WERI-Rb-1 (cell line): ENCODE measurements around the gene CHAT.

Experiments
- DNase-seq: peaks from one replicate; pipeline ENCODE4 v3.0.0-alpha.2; 2020
- H3K27ac ChIP-seq: fragments of 250-450 bp; sonication (Bioruptor Pico); 2 replicates; pipeline ENCODE4 v1.5.1; 2020; ENCODE audit warnings: mild to moderate bottlenecking, moderate library complexity
- H3K27me3 ChIP-seq: fragments of 250-450 bp; sonication (Bioruptor Pico); 2 replicates; pipeline ENCODE4 v1.5.1; 2021; ENCODE audit warnings: mild to moderate bottlenecking, low read depth, moderate library complexity; ENCODE audit not compliant: insufficient read depth, severe bottlenecking
- H3K36me3 ChIP-seq: fragments of 250-450 bp; sonication (Bioruptor Pico); 2 replicates; pipeline ENCODE4 v1.5.1; 2020; ENCODE audit warnings: mild to moderate bottlenecking, moderate library complexity
- H3K4me3 ChIP-seq: 2 replicates; pipeline ENCODE4 v1.5.1; 2011; ENCODE audit warnings: low read depth, mild to moderate bottlenecking, control low read depth, low read length
- H3K9me3 ChIP-seq: fragments of 250-450 bp; sonication (Bioruptor Pico); 2 replicates; pipeline ENCODE4 v1.5.1; 2021; ENCODE audit warnings: mild to moderate bottlenecking, moderate library complexity; ENCODE audit not compliant: severe bottlenecking
- CTCF ChIP-seq: IDR thresholded peaks from 2 replicates; pipeline ENCODE4 v1.5.1; 2011; ENCODE audit warnings: low read depth, mild to moderate bottlenecking, control low read depth, inconsistent platforms, low read length

CHAT gene

GRCh38 chr10:49598164-49598856, 15.5 kb upstream of the CHAT start:
- no peak overlapping the region for H3K27ac ChIP-seq
- no peak for DNase-seq
- no peak for TF ChIP-seq CTCF

GRCh38 chr10:49598986-49599385, 14.9 kb upstream of the CHAT start:
- Histone ChIP-seq H3K36me3 (no peaks in the 10 kb centered on the region), H3K9me3 (no peaks in the 10 kb centered on the region), H3K4me3 (no peak overlapping the region), H3K27me3 (no peaks in the 10 kb centered on the region), H3K27ac (no peak overlapping the region)
- TF ChIP-seq CTCF = no peak
- no peak for DNase-seq

More at GRCh38 chr10:49598164-49598856, 15.5 kb upstream of the CHAT start:
- no peak overlapping the region for H3K4me3 ChIP-seq
- H3K9me3 ChIP-seq = no peaks in the 10 kb centered on the region
- H3K27me3 ChIP-seq = no peaks in the 10 kb centered on the region
- H3K36me3 ChIP-seq = no peaks in the 10 kb centered on the region

DNA sequence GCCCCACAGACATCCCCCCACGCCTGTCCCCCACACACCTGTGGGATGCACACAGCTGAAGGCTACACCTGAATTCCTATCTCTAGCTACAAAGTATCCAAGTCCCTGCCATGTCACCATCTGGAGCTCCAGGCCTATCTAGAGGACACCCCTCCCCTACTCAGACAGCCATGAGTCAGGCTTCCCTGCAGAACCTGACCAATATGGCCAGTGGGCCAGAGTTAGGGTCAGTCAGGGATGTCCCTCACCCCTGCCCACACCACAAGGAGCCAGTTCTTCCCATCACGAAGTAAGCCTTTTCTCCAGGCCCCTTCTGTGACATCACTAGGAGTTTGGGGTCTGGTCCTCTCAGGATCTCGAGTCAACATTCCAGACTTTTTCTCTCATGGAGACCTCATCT, 14.3 kb upstream of the CHAT start:
- DNase-seq = no peak
- no peak for TF ChIP-seq CTCF
- H3K27ac ChIP-seq = no peak overlapping the region
- H3K36me3 ChIP-seq = no peaks in the 10 kb centered on the region
- no peaks in the 10 kb centered on the region for H3K9me3 ChIP-seq
- H3K27me3 ChIP-seq = no peaks in the 10 kb centered on the region
- H3K4me3 ChIP-seq = no peak overlapping the region

DNA sequence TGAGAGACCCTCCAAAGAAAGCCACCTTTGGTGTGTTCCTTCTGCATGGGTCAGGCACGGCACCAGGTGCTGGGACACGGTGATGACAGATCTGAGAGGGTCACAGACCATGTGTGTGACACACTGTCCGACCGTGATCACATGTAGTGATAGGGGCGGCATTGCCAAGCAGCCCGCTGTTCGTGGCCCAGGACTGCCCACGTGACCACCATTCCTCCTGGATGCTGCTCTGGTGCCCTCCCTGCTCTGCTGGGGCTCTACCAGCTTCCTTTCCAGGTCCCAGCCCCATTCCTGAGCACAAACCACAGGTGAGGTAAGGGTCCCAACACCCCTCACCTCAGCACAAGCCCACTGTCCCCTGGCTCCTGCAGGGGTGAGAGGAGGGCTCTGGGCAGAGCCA, 13.8 kb upstream of the CHAT start:
- Histone ChIP-seq H3K36me3 (no peaks in the 10 kb centered on the region), H3K27ac (no peak overlapping the region), H3K27me3 (no peaks in the 10 kb centered on the region), H3K9me3 (no peaks in the 10 kb centered on the region), H3K4me3 (no peak overlapping the region)
- no peak for DNase-seq
- no peak for TF ChIP-seq CTCF

DNA sequence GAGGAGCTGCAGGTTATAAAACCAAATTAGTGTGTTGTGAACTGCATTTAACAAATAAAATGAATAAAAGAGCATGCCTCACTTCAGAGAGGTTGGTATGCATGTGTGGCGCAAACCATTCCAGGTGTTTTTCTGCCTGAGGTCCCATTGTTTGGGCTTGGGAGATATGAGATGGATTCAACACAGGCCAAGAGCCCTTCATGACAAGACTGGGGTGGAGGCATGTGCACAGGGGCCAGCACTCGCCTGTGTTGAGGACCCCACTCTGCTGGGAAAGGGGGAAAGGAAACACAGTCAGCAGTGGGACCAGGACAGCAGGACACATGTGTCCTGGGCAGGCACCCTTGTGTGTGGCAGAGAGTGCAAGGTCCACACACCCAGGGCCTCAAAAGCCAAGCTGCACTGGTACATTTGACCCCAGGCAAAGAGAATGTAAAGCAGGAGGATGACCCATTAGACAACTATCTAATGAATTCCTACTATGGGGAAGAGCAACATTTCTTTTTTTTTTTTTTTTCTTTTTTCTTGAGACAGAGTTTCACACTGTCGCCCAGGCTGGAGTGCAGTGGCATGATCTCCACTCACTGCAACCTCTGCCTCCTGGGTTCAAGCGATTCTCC, 12.9 kb upstream of the CHAT start:
- Histone ChIP-seq H3K9me3 (no peaks in the 10 kb centered on the region), H3K4me3 (no peak overlapping the region), H3K27me3 (no peaks in the 10 kb centered on the region), H3K36me3 (no peaks in the 10 kb centered on the region), H3K27ac (no peak overlapping the region)
- DNase-seq = no peak
- no peak for TF ChIP-seq CTCF
